Thoracic aorta (tissue), 2 donors: ENCODE results near the gene TMSB4X. TPM values are rescaled to one million over a fixed set of nuclear protein-coding genes. Genes with fewer than 3 reads are reported as not detected.

Experiments
- ATAC-seq: fragments of 150-250 bp; one replicate; pipeline ENCODE4 v1.8.0; 2017; ENCODE audit warnings: low read depth; ENCODE audit not compliant: insufficient number of reproducible peaks, low FRiP score
- DNase-seq: peaks from one replicate; pipeline ENCODE4 v3.0.0-alpha.2; 2020; ENCODE audit warnings: low spot score
- H3K27ac ChIP-seq, 2 donors: fragments of 200-600 bp; sonication (generic); 1 replicate in 1 of 2; 2 replicates in 1 of 2; pipeline ENCODE4 v1.5.1; 2016; ENCODE audit warnings: mild to moderate bottlenecking in 2 of 2, moderate library complexity in 2 of 2
- H3K27me3 ChIP-seq: fragments of 200-600 bp; sonication (generic); replicated peaks from 2 replicates; pipeline ENCODE4 v1.6.0; 2016; ENCODE audit warnings: mild to moderate bottlenecking; ENCODE audit not compliant: insufficient read depth
- H3K36me3 ChIP-seq: fragments of 200-600 bp; sonication (generic); one replicate; pipeline ENCODE4 v1.5.1; 2016
- H3K4me1 ChIP-seq, 2 donors: fragments of 200-600 bp; sonication (generic); 1 replicate in 1 of 2; 2 replicates in 1 of 2; pipeline versions ENCODE4 v1.5.1 to v1.6.0; 2016; ENCODE audit warnings: low read depth in 2 of 2, mild to moderate bottlenecking in 1 of 2; ENCODE audit not compliant: control insufficient read depth in 1 of 2
- H3K4me3 ChIP-seq: fragments of 200-600 bp; sonication (generic); 2 replicates; pipeline ENCODE4 v1.5.1; 2016; ENCODE audit warnings: mild to moderate bottlenecking
- H3K9me3 ChIP-seq: fragments of 200-600 bp; sonication (generic); 2 replicates; pipeline ENCODE4 v1.5.1; 2016
- CTCF ChIP-seq: fragments of 200-600 bp; sonication (generic); IDR thresholded peaks from one replicate; pipeline ENCODE4 v1.5.1; 2019; ENCODE audit warnings: antibody characterized with exemption
- total RNA-seq, 2 donors: library from RNA; depleted of rRNA; stranded (reverse); fragments of >200 nt; gene quantifications; one replicate each; pipeline versions ENCODE4 v1.1.0 to v1.2.3, GENCODE V29; 2016

The TMSB4X gene
- total RNA-seq, 2 donors from 2014 or later, result 3,886 to 3,920 TPM

- DNase-seq (no peak), ATAC-seq (no peak)
- no peak overlapping the region for H3K27ac ChIP-seq
- H3K36me3 ChIP-seq, result no peaks in the 10 kb centered on the region
- no peak overlapping the region for H3K4me3 ChIP-seq
- H3K4me1 ChIP-seq, result no peaks in the 10 kb centered on the region
- no peaks in the 10 kb centered on the region for H3K9me3 ChIP-seq
- H3K27me3 ChIP-seq, result no peaks in the 10 kb centered on the region
- TF ChIP-seq CTCF, result no peak
These were observed 48.0 kb downstream of the TMSB4X start for GRCh38 chrX:13022926-13023325.

- Histone ChIP-seq H3K4me1 (no peaks in the 10 kb centered on the region), H3K27me3 (no peaks in the 10 kb centered on the region), H3K27ac (no peak overlapping the region), H3K4me3 (no peak overlapping the region), H3K9me3 (no peaks in the 10 kb centered on the region), H3K36me3 (no peaks in the 10 kb centered on the region)
- no peak for ATAC-seq
- TF ChIP-seq CTCF, result no peak
- DNase-seq, result no peak
These were observed 48.7 kb downstream of the TMSB4X start for GRCh38 chrX:13023567-13023966.

- TF ChIP-seq CTCF, result no peak
- DNase-seq (no peak), ATAC-seq (no peak)
- H3K27me3 ChIP-seq, result no peaks in the 10 kb centered on the region
- no peaks in the 10 kb centered on the region for H3K36me3 ChIP-seq
- H3K4me3 ChIP-seq, result no peak overlapping the region
- H3K27ac ChIP-seq, result no peak overlapping the region
- peaks cover 0 to 4% of the 10 kb centered on the region in 2 donors for H3K4me1 ChIP-seq
- no peaks in the 10 kb centered on the region for H3K9me3 ChIP-seq
These were observed 49.1 kb downstream of the TMSB4X start for GRCh38 chrX:13023979-13024378.

- H3K9me3 ChIP-seq, result no peaks in the 10 kb centered on the region
- H3K27ac ChIP-seq, result no peak overlapping the region
- DNase-seq (no peak), ATAC-seq (no peak)
- no peak for TF ChIP-seq CTCF
- peaks cover 0 to 14% of the 10 kb centered on the region in 2 donors for H3K4me1 ChIP-seq
- H3K36me3 ChIP-seq, result no peaks in the 10 kb centered on the region
- H3K4me3 ChIP-seq, result no peak overlapping the region
- no peaks in the 10 kb centered on the region for H3K27me3 ChIP-seq
These were observed 50.1 kb downstream of the TMSB4X start for GRCh38 chrX:13024986-13025385.

Other genes with a start within 250 kb of the TMSB4X start
- gene PRPS2, start 183.7 kb upstream of the TMSB4X start, total RNA-seq, result 10 to 100 TPM; 10.8 to 20.5 TPM
- 1 to 10 TPM in 1 of 2 donors, under 1 TPM in 1; 0.27 to 1.7 TPM for gene TLR7, start 108.0 kb upstream of the TMSB4X start, total RNA-seq
- gene TLR8, start 68.5 kb upstream of the TMSB4X start, total RNA-seq, result 1 to 10 TPM; 3.4 to 6.1 TPM
- gene FAM9C, start 69.5 kb downstream of the TMSB4X start, total RNA-seq, result not detected